H9 (cell line): Measurements from ENCODE around the gene IDE. TPM values are rescaled to one million over a fixed set of nuclear protein-coding genes. Genes with fewer than 3 reads are reported as not detected.
A peak's percentile ranks its signal among the peaks of the same experiment; 100 is the strongest.
"Not testable (repeated sequence)": the region's sequence is repeated elsewhere in the genome, so short reads cannot be mapped to it uniquely, and the experiment has no call there.

Source experiments
- DNase-seq: peaks from one replicate; pipeline ENCODE4 v3.0.0-alpha.2; 2017
- H2AFZ ChIP-seq: one replicate; pipeline ENCODE4 v1.6.1; 2013; ENCODE audit warnings: mild to moderate bottlenecking, low read length, control low read depth, moderate library complexity
- H2AK5ac ChIP-seq: 2 replicates; pipeline ENCODE4 v1.6.1; 2013; ENCODE audit warnings: low read length, control low read depth, mixed read lengths; ENCODE audit not compliant: insufficient read length
- H2BK120ac ChIP-seq: one replicate; pipeline ENCODE4 v1.6.1; 2013; ENCODE audit warnings: low read depth, mild to moderate bottlenecking, low read length, control low read depth, inconsistent platforms; ENCODE audit not compliant: poor library complexity, severe bottlenecking
- H2BK12ac ChIP-seq: 2 replicates; pipeline ENCODE4 v1.6.1; 2013; ENCODE audit warnings: low read length, control low read depth, mixed read lengths, low read depth; ENCODE audit not compliant: insufficient read length
- H2BK15ac ChIP-seq: 2 replicates; pipeline ENCODE4 v1.6.1; 2013; ENCODE audit warnings: low read depth, low read length, control low read depth
- H2BK20ac ChIP-seq: one replicate; pipeline ENCODE4 v1.6.1; 2013; ENCODE audit warnings: low read depth, mild to moderate bottlenecking, low read length, control low read depth, inconsistent platforms; ENCODE audit not compliant: poor library complexity, severe bottlenecking
- H2BK5ac ChIP-seq: 2 replicates; pipeline ENCODE4 v1.6.1; 2013; ENCODE audit warnings: low read length, control low read depth, mixed read lengths; ENCODE audit not compliant: insufficient read length
- H3K14ac ChIP-seq: 2 replicates; pipeline ENCODE4 v1.6.1; 2013; ENCODE audit warnings: low read length, control low read depth; ENCODE audit not compliant: insufficient read depth
- H3K18ac ChIP-seq: 2 replicates; pipeline ENCODE4 v1.6.1; 2013; ENCODE audit warnings: low read depth, mild to moderate bottlenecking, mixed read lengths, low read length, control low read depth; ENCODE audit not compliant: insufficient read length
- H3K23ac ChIP-seq: 2 replicates; pipeline ENCODE4 v1.6.1; 2013; ENCODE audit warnings: low read length, control low read depth, mixed read lengths, low read depth; ENCODE audit not compliant: insufficient read length
- H3K23me2 ChIP-seq: 2 replicates; pipeline ENCODE4 v1.6.1; 2013; ENCODE audit warnings: low read depth, mild to moderate bottlenecking, mixed read lengths, low read length, control low read depth; ENCODE audit not compliant: insufficient read length, poor library complexity, severe bottlenecking
- H3K27ac ChIP-seq: 2 replicates; pipeline ENCODE4 v1.5.1; 2013; ENCODE audit warnings: low read length, control low read depth, mixed read lengths, low read depth; ENCODE audit not compliant: insufficient read length
- H3K27me3 ChIP-seq: 2 replicates; pipeline ENCODE4 v1.6.1; 2013; ENCODE audit warnings: low read length, control low read depth, inconsistent platforms; ENCODE audit not compliant: insufficient read depth
- H3K4ac ChIP-seq: 2 replicates; pipeline ENCODE4 v1.6.1; 2013; ENCODE audit warnings: low read depth, mild to moderate bottlenecking, control low read depth, inconsistent platforms, low read length, moderate library complexity
- H3K4me1 ChIP-seq: 2 replicates; pipeline ENCODE4 v1.6.1; 2013; ENCODE audit warnings: low read length, control low read depth, inconsistent platforms; ENCODE audit not compliant: insufficient read depth
- H3K4me2 ChIP-seq: 2 replicates; pipeline ENCODE4 v1.6.1; 2013; ENCODE audit warnings: low read length, control low read depth, mixed read lengths; ENCODE audit not compliant: insufficient read length, insufficient read depth
- H3K56ac ChIP-seq: 2 replicates; pipeline ENCODE4 v1.6.1; 2013; ENCODE audit warnings: low read depth, mild to moderate bottlenecking, mixed read lengths, low read length, control low read depth; ENCODE audit not compliant: insufficient read length
- H3K79me1 ChIP-seq: 2 replicates; pipeline ENCODE4 v1.6.1; 2013; ENCODE audit warnings: low read depth, mild to moderate bottlenecking, moderate library complexity, low read length, control low read depth, inconsistent platforms; ENCODE audit not compliant: insufficient read depth, poor library complexity, severe bottlenecking
- H3K79me2 ChIP-seq: 2 replicates; pipeline ENCODE4 v1.6.1; 2013; ENCODE audit warnings: low read length, control low read depth, inconsistent platforms; ENCODE audit not compliant: insufficient read depth
- H3K9ac ChIP-seq: 2 replicates; pipeline ENCODE4 v1.6.1; 2013; ENCODE audit warnings: low read length, control low read depth, mixed read lengths; ENCODE audit not compliant: insufficient read length; ENCODE audit errors: extremely low read depth
- H3K9me3 ChIP-seq: one replicate; pipeline ENCODE4 v1.6.1; 2013; ENCODE audit warnings: low read depth, low read length, inconsistent platforms; ENCODE audit not compliant: control insufficient read depth
- H3T11ph ChIP-seq: one replicate; pipeline ENCODE4 v1.6.1; 2013; ENCODE audit warnings: mild to moderate bottlenecking, low read length, control low read depth, inconsistent platforms
- H4K20me1 ChIP-seq: one replicate; pipeline ENCODE4 v1.6.1; 2013; ENCODE audit not compliant: control insufficient read depth, insufficient read length, insufficient read depth
- H4K5ac ChIP-seq: 2 replicates; pipeline ENCODE4 v1.6.1; 2013; ENCODE audit warnings: low read depth, mild to moderate bottlenecking, mixed read lengths, low read length, control low read depth; ENCODE audit not compliant: insufficient read length
- H4K8ac ChIP-seq: replicated peaks from 2 replicates; pipeline ENCODE4 v1.6.1; 2013; ENCODE audit warnings: low read length, control low read depth, mixed read lengths, low read depth; ENCODE audit not compliant: insufficient read length
- H4K91ac ChIP-seq: 2 replicates; pipeline ENCODE4 v1.6.1; 2013; ENCODE audit warnings: low read depth, mild to moderate bottlenecking, moderate library complexity, mixed read lengths, low read length, control low read depth; ENCODE audit not compliant: insufficient read length
- H3K27ac Mint-ChIP-seq, 3 experiments: 2 replicates in 2 of 3; 3 replicates in 1 of 3; pipeline ENCODE4 v1.8.0; 2020 to 2021; ENCODE audit warnings: mixed read lengths in 3 of 3, mild to moderate bottlenecking in 1 of 3, moderate library complexity in 1 of 3
- H3K27me3 Mint-ChIP-seq: 2 replicates; pipeline ENCODE4 v1.8.0; 2021; ENCODE audit warnings: low read depth, mild to moderate bottlenecking, moderate library complexity, mixed read lengths
- H3K36me3 Mint-ChIP-seq, 3 experiments: 2 replicates in 2 of 3; 3 replicates in 1 of 3; pipeline ENCODE4 v1.8.0; 2020 to 2021; ENCODE audit warnings: low read depth in 3 of 3, mixed read lengths in 3 of 3; ENCODE audit not compliant: insufficient read depth in 1 of 3
- H3K4me1 Mint-ChIP-seq, 2 experiments: 2 replicates each; pipeline ENCODE4 v1.8.0; 2020; ENCODE audit warnings: mixed read lengths in 2 of 2
- H3K4me3 Mint-ChIP-seq, 2 experiments: 2 replicates in 1 of 2; 3 replicates in 1 of 2; pipeline ENCODE4 v1.8.0; 2020 to 2021; ENCODE audit warnings: mild to moderate bottlenecking in 2 of 2, mixed read lengths in 2 of 2, moderate library complexity in 1 of 2
- H3K9me3 Mint-ChIP-seq, 2 experiments: 2 replicates in 1 of 2; 3 replicates in 1 of 2; pipeline ENCODE4 v1.8.0; 2020; ENCODE audit warnings: mild to moderate bottlenecking in 2 of 2, mixed read lengths in 2 of 2, moderate library complexity in 1 of 2
- CTCF ChIP-seq: fragments of 200-600 bp; sonication (generic); conservative IDR thresholded peaks from 3 replicates; pipeline ENCODE4 v1.8.0; 2021; ENCODE audit warnings: antibody characterized with exemption, mild to moderate bottlenecking
- WGBS: extraction: QIAGEN DNeasy Blood & Tissue Kit; methylation state at CpG from one replicate; pipeline ENCODE4 v1.1.7; 2013; ENCODE audit warnings: missing lambda C conversion rate, low lambda C conversion rate, mixed read lengths; ENCODE audit not compliant: insufficient read length; ENCODE audit errors: extremely low coverage; 5-methylcytosine and 5-hydroxymethylcytosine counted together
- total RNA-seq: library from RNA; stranded (reverse); gene quantifications from 2 replicates; pipeline ENCODE4 v1.2.1, GENCODE V29; 2021

IDE gene
- total RNA-seq, 1 experiment from 2014 or later: 48.9 TPM

- DNase-seq: no peak
- Histone ChIP-seq H3K4me1 (peaks cover 3% of the 10 kb centered on the region; the same call in 1 of the 2 replicates), H2BK120ac (no peak overlapping the region), H3K4me2 (no peak overlapping the region), H3K9me3 (no peaks in the 10 kb centered on the region), H3K4ac (no peak overlapping the region), H2AFZ (peak overlapping the region; percentile 24), H2BK12ac (no peak overlapping the region), H4K8ac (no peak overlapping the region), H3K9ac (no peak overlapping the region), H4K5ac (no peak overlapping the region), H2BK5ac (no peak overlapping the region), H3K18ac (no peak overlapping the region), H3K79me2 (no peaks in the 10 kb centered on the region), H3K79me1 (no peaks in the 10 kb centered on the region), H3K27me3 (no peaks in the 10 kb centered on the region), H2AK5ac (no peak overlapping the region), H3K27ac (no peak overlapping the region), H2BK20ac (no peak overlapping the region), H3K23ac (no peak overlapping the region), H4K20me1 (no peaks in the 10 kb centered on the region), H3K14ac (no peak overlapping the region), H3T11ph (no peak overlapping the region), H2BK15ac (no peak overlapping the region), H3K56ac (no peak overlapping the region), H4K91ac (no peak overlapping the region), H3K23me2 (no peaks in the 10 kb centered on the region)
- peaks cover 11 to 13% of the 10 kb centered on the region in 2 experiments for H3K4me1 Mint-ChIP-seq
- no peaks in the 10 kb centered on the region for H3K9me3 Mint-ChIP-seq
- TF ChIP-seq CTCF: no peak
- H3K4me3 Mint-ChIP-seq: no peak overlapping the region
- H3K27ac Mint-ChIP-seq: no peak overlapping the region
- H3K27me3 Mint-ChIP-seq: peaks cover 5% of the 10 kb centered on the region
- no peaks in the 10 kb centered on the region for H3K36me3 Mint-ChIP-seq
- WGBS: no CpG with 5 or more reads among the region's 10 CpGs
These were observed 169.1 kb downstream of the IDE start for GRCh38 chr10:92404612-92405418.

GRCh38 chr10:92402234-92402633 is 171.7 kb downstream of the IDE start:
- not testable (repeated sequence) for H3K23ac ChIP-seq, H3K9me3 ChIP-seq, H3K4ac ChIP-seq, H3K79me2 ChIP-seq, H2BK20ac ChIP-seq, H4K8ac ChIP-seq, H2AK5ac ChIP-seq, H4K91ac ChIP-seq, H3K27ac Mint-ChIP-seq, DNase-seq, H3K9ac ChIP-seq, H4K5ac ChIP-seq, H2BK5ac ChIP-seq, H3K4me2 ChIP-seq, H3K23me2 ChIP-seq, H3T11ph ChIP-seq, H3K4me1 ChIP-seq, H3K27me3 Mint-ChIP-seq, H3K56ac ChIP-seq, H3K27ac ChIP-seq, H2BK120ac ChIP-seq, H2BK12ac ChIP-seq, H3K18ac ChIP-seq, H2BK15ac ChIP-seq, H2AFZ ChIP-seq, H3K14ac ChIP-seq, H3K27me3 ChIP-seq, H3K36me3 Mint-ChIP-seq, H3K4me3 Mint-ChIP-seq, H3K9me3 Mint-ChIP-seq, H4K20me1 ChIP-seq, H3K4me1 Mint-ChIP-seq, H3K79me1 ChIP-seq
- WGBS: no CpG with 5 or more reads among the region's 5 CpGs
